Stomach (tissue), 9 donors: Measurements from ENCODE around the gene CLTC. TPM values are rescaled to one million over a fixed set of nuclear protein-coding genes. Genes with fewer than 3 reads are reported as not detected.

Experiments used
- DNase-seq, 2 donors: peaks; one replicate each; pipeline versions ENCODE4 v3.0.0 to v3.0.0-alpha.2; 2013 to 2019
- H3K27ac ChIP-seq, 5 donors: fragments of 200-600 bp in 4 of 5; sonication (generic) in 4 of 5; one replicate each; pipeline ENCODE4 v1.5.1; 2013 to 2019; ENCODE audit warnings: mild to moderate bottlenecking in 1 of 5, moderate library complexity in 1 of 5
- H3K27me3 ChIP-seq, 3 donors: fragments of 200-600 bp; sonication (generic); one replicate each; pipeline ENCODE4 v1.5.1; 2017 to 2019; ENCODE audit warnings: mixed run types in 1 of 3
- H3K36me3 ChIP-seq, 4 donors: fragments of 200-600 bp; sonication (generic); 1 replicate in 3 of 4; 2 replicates in 1 of 4; pipeline ENCODE4 v1.5.1; 2016 to 2019
- H3K4me1 ChIP-seq, 4 donors: fragments of 200-600 bp; sonication (generic); one replicate each; pipeline ENCODE4 v1.5.1; 2016 to 2019
- H3K4me3 ChIP-seq, 4 donors: fragments of 200-600 bp; sonication (generic) in 3 of 4; one replicate each; pipeline ENCODE4 v1.5.1; 2016 to 2019; ENCODE audit warnings: mild to moderate bottlenecking in 1 of 4
- H3K9me3 ChIP-seq, 4 donors: fragments of 200-600 bp; sonication (generic); one replicate each; pipeline ENCODE4 v1.5.1; 2016 to 2019
- EP300 ChIP-seq: sonication (generic); formaldehyde crosslinking; IDR thresholded peaks from one replicate; pipeline ENCODE4 v1.6.1; 2017; ENCODE audit warnings: antibody characterized with exemption
- POLR2A ChIP-seq, 4 donors: fragments of 450-650 bp; IDR thresholded peaks; one replicate each; pipeline ENCODE4 v1.6.1; 2016; ENCODE audit warnings: antibody characterized with exemption in 4 of 4, control low read depth in 2 of 4, mild to moderate bottlenecking in 1 of 4, moderate library complexity in 1 of 4
- POLR2AphosphoS5 ChIP-seq, 3 donors: sonication (generic); formaldehyde crosslinking; IDR thresholded peaks; one replicate each; pipeline ENCODE4 v1.6.1; 2016; ENCODE audit warnings: antibody characterized with exemption in 3 of 3
- WGBS, 5 donors: extraction: QIAGEN DNeasy Blood & Tissue Kit in 3 of 5; methylation state at CpG; one replicate each; pipeline versions ENCODE4 v1.1.5 to v1.1.7; 2013 to 2018; 5-methylcytosine and 5-hydroxymethylcytosine counted together
- intact Hi-C: fragments of 100-400 bp; cut with DNase I; formaldehyde crosslinking; loops from one replicate; pipeline ENCODE4 v1.15.1; 2023; ENCODE audit warnings: low total_unique reads
- polyA plus RNA-seq, 3 donors: library from polyadenylated mRNA; stranded (reverse); fragments of 200-250 nt; gene quantifications; one replicate each; pipeline ENCODE4 v1.2.3, GENCODE V29; 2013
- total RNA-seq, 5 donors: library from RNA; depleted of rRNA; stranded (reverse); fragments of >200 nt; gene quantifications; one replicate each; pipeline versions ENCODE4 v1.1.0 to v1.2.3, GENCODE V29; 2014 to 2016
- TF ChIP-seq, protein P1 (sequence below), 7 experiments: fragments of 450-650 bp in 4 of 7; fragments of 200-600 bp in 3 of 7; sonication (generic) in 3 of 7; IDR thresholded peaks; one replicate each; pipeline ENCODE4 v1.5.1; 2016 to 2019; ENCODE audit warnings: antibody characterized with exemption in 7 of 7, control low read depth in 2 of 7, mild to moderate bottlenecking in 1 of 7
- donor health status: healthy with polysubstance abuse.
- donor health status: Bipolar disorder and iron deficiency.
- donor health status: healthy.

CLTC gene
- total and polyA plus RNA-seq, 8 donors = 38.5 to 363 (median 135) TPM

DNA sequence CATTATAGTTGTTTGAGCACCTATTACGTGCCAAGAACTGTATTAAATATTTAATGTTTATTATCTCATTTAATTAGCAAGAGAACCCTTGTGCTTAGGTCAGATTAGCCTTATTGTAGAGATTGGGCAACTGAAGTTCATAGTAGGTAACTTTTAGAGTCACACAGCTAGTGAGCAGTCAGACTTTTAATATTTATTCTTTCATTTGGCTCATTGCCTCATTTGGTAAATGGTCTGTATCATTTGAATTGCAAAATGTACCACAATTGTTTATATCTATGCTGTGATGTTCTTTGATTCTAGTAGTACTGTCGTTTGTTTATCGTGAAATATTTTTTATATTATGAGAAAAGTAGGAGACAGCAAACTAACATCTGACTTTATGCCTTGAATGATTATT lies 7.6 kb downstream of the CLTC start:
- peak overlapping the region in 4 of 5 donors; percentile 16 to 56 (median 50) for H3K27ac ChIP-seq
- WGBS, 5 donors = 26 to 46% (median 30%) methylated on average over 3 of the region's 3 CpGs

DNA sequence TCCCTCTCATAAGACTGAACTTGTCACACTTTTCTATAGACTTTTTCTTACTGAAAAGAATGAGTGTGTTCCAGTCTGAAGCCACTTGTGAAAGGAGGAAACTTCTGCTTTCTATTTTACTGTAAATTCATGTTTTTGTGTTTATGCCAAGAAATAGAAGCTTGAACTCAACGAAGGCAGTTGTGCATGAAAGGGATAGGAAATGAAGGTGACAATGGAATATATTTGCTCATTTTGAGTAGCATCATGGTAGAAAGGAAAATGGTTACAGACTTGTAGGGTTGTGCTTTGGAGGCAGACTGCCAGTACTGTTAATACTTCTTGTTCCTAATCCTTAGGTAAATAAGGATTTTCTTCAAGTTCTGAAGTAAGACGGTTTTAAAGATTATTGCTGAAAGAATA lies 8.1 kb downstream of the CLTC start:
- DNase-seq = no peak
- Histone ChIP-seq H3K9me3 (no peaks in the 10 kb centered on the region), H3K4me3 (no peak overlapping the region), H3K27ac (peak overlapping the region in 4 of 5 donors; percentile 16 to 56 (median 50)), H3K27me3 (no peaks in the 10 kb centered on the region), H3K4me1 (peaks cover 62 to 98% (median 89%) of the 10 kb centered on the region in 4 donors), H3K36me3 (no peaks in the 10 kb centered on the region)
- intact Hi-C loops = no loop called here
- WGBS, 5 donors = 6 to 9% (median 7%) methylated on average over 2 of the region's 2 CpGs
- TF ChIP-seq EP300 (no peak), POLR2A (IDR thresholded peaks at IDR 0.05) (no peak), POLR2AphosphoS5 (IDR thresholded peaks at IDR 0.05) (no peak)
- TF ChIP-seq, protein P1, sequence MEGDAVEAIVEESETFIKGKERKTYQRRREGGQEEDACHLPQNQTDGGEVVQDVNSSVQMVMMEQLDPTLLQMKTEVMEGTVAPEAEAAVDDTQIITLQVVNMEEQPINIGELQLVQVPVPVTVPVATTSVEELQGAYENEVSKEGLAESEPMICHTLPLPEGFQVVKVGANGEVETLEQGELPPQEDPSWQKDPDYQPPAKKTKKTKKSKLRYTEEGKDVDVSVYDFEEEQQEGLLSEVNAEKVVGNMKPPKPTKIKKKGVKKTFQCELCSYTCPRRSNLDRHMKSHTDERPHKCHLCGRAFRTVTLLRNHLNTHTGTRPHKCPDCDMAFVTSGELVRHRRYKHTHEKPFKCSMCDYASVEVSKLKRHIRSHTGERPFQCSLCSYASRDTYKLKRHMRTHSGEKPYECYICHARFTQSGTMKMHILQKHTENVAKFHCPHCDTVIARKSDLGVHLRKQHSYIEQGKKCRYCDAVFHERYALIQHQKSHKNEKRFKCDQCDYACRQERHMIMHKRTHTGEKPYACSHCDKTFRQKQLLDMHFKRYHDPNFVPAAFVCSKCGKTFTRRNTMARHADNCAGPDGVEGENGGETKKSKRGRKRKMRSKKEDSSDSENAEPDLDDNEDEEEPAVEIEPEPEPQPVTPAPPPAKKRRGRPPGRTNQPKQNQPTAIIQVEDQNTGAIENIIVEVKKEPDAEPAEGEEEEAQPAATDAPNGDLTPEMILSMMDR (IDR thresholded peaks at IDR 0.05) = no peak

More for the DNA sequence above, 7.6 kb downstream of the CLTC start:
- H3K27me3 ChIP-seq = no peaks in the 10 kb centered on the region
- no peak for TF ChIP-seq POLR2A (IDR thresholded peaks at IDR 0.05)
- no peak for TF ChIP-seq EP300
- TF ChIP-seq POLR2AphosphoS5 (IDR thresholded peaks at IDR 0.05) = no peak
- TF ChIP-seq, protein P1 (IDR thresholded peaks at IDR 0.05) = no peak
- no peaks in the 10 kb centered on the region for H3K9me3 ChIP-seq
- no peak for DNase-seq
- intact Hi-C loops = no loop called here
- no peaks in the 10 kb centered on the region for H3K36me3 ChIP-seq
- H3K4me3 ChIP-seq = no peak overlapping the region
- H3K4me1 ChIP-seq = peaks cover 66 to 98% (median 89%) of the 10 kb centered on the region in 4 donors

DNA sequence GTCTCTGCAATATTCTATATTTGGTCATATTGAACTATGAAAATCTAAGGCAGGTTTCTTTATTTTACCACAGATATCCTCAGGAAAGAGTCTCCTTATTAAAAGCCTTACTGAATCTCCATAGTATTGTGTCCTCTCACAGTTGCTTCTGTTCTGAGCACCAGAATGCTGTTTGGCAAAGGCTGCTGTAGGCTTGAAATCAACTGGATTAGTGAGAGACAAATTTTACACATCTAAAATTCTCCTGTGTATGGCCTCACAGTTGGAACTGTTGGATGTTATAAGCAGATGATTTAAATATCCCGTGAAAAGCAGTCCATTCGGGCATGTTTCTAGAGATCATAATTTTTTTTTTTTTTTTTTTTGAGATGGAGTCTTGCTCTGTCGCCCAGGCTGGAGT lies 9.5 kb downstream of the CLTC start:
- intact Hi-C loops = no loop called here
- no peaks in the 10 kb centered on the region for H3K36me3 ChIP-seq
- peak overlapping the region in 2 of 5 donors; percentile 31 to 56 for H3K27ac ChIP-seq
- DNase-seq = no peak
- H3K9me3 ChIP-seq = no peaks in the 10 kb centered on the region
- H3K27me3 ChIP-seq = no peaks in the 10 kb centered on the region
- peaks cover 63 to 98% (median 88%) of the 10 kb centered on the region in 4 donors for H3K4me1 ChIP-seq
- WGBS, 5 donors = 65 to 89% (median 79%) methylated on average over 3 of the region's 3 CpGs
- no peak for TF ChIP-seq POLR2A (IDR thresholded peaks at IDR 0.05)
- H3K4me3 ChIP-seq = no peak overlapping the region

DNA sequence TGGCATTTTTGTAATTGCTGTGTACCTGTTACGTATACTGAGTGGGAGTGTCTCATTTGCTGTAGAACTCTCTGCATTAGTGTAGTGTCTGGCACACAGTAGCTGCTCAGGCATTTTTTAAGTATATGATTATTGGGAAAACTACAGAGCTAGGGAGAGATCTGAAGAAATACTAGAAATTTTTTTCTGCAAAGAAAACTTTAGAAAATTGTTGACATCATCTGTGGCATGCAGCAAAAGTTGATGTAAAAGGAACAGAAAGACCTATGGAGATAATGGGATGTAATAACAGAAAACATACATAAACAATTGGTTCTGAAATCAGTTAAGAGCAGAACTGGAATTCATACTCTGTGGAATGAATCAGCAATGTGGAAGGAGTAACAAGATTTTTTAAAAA lies 11.6 kb downstream of the CLTC start:
- Histone ChIP-seq H3K9me3 (no peaks in the 10 kb centered on the region), H3K36me3 (no peaks in the 10 kb centered on the region), H3K27ac (peak overlapping the region in 1 of 5 donors; percentile 0), H3K4me1 (peaks cover 51 to 98% (median 88%) of the 10 kb centered on the region in 4 donors), H3K27me3 (no peaks in the 10 kb centered on the region), H3K4me3 (no peak overlapping the region)
- no peak for DNase-seq
- TF ChIP-seq POLR2AphosphoS5 (IDR thresholded peaks at IDR 0.05) = no peak
- no peak for TF ChIP-seq POLR2A (IDR thresholded peaks at IDR 0.05)
- TF ChIP-seq, protein P1 (IDR thresholded peaks at IDR 0.05) = no peak
- no peak for TF ChIP-seq EP300
- 89 to 98% (median 96%) methylated on average over 1 of the region's 1 CpG for WGBS, 5 donors
- intact Hi-C loops = no loop called here

DNA sequence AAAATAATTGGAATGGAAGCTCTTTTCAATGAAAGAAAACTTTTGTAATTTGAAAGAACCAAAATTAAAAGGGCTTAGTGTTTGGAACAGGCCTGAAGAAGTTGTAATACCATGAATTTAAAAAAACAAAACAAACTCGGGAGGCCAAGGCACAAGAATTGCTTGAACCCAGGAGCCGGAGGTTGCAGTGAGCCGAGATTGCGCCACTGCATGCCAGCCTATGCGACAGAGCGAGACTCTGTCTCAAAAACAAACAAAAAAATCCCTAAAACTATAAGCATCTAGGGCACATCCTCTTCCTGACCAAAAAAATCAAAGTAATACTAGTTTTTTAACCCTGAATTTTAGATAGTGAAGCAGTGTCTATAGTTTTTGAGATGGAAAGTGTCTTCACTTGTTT lies 12.7 kb downstream of the CLTC start:
- peaks cover 40 to 96% (median 77%) of the 10 kb centered on the region in 4 donors for H3K4me1 ChIP-seq
- no peak for TF ChIP-seq POLR2AphosphoS5 (IDR thresholded peaks at IDR 0.05)
- no peak for TF ChIP-seq EP300
- no peak for TF ChIP-seq POLR2A (IDR thresholded peaks at IDR 0.05)
- TF ChIP-seq, protein P1 (IDR thresholded peaks at IDR 0.05) = no peak
- DNase-seq = no peak
- no peak overlapping the region for H3K4me3 ChIP-seq
- no peaks in the 10 kb centered on the region for H3K9me3 ChIP-seq
- no peak overlapping the region for H3K27ac ChIP-seq
- no peaks in the 10 kb centered on the region for H3K36me3 ChIP-seq
- 86 to 93% (median 90%) methylated on average over 6 of the region's 6 CpGs for WGBS, 5 donors
- no peaks in the 10 kb centered on the region for H3K27me3 ChIP-seq
- intact Hi-C loops = no loop called here
